Sigmoid colon (tissue), 7 donors: Measurements from ENCODE around the gene CEP83. TPM values are rescaled to one million over a fixed set of nuclear protein-coding genes. Genes with fewer than 3 reads are reported as not detected.
A peak's percentile ranks its signal among the peaks of the same experiment; 100 is the strongest.

Source experiments
- DNase-seq: peaks from one replicate; pipeline ENCODE4 v3.0.0-alpha.2; 2019
- H3K27ac ChIP-seq, 4 donors: fragments of 200-600 bp; sonication (generic); one replicate each; pipeline ENCODE4 v1.5.1; 2016 to 2019; ENCODE audit warnings: mild to moderate bottlenecking in 1 of 4
- H3K27me3 ChIP-seq, 3 donors: fragments of 200-600 bp; sonication (generic); one replicate each; pipeline ENCODE4 v1.5.1; 2019; ENCODE audit warnings: mild to moderate bottlenecking in 1 of 3
- H3K36me3 ChIP-seq, 4 donors: fragments of 200-600 bp; sonication (generic); one replicate each; pipeline ENCODE4 v1.5.1; 2016 to 2019
- H3K4me1 ChIP-seq, 4 donors: fragments of 200-600 bp; sonication (generic); one replicate each; pipeline ENCODE4 v1.5.1; 2017 to 2019
- H3K4me3 ChIP-seq, 4 donors: fragments of 200-600 bp; sonication (generic); one replicate each; pipeline ENCODE4 v1.5.1; 2017 to 2019; ENCODE audit warnings: mild to moderate bottlenecking in 2 of 4, moderate library complexity in 1 of 4
- H3K9me3 ChIP-seq, 4 donors: fragments of 200-600 bp in 3 of 4; sonication (generic) in 3 of 4; one replicate each; pipeline versions ENCODE4 v1.5.1 to v1.6.1; 2013 to 2019
- CTCF ChIP-seq, 4 experiments: fragments of 450-650 bp in 3 of 4; fragments of 200-600 bp in 1 of 4; IDR thresholded peaks; one replicate each; pipeline ENCODE4 v1.5.1; 2016 to 2019; ENCODE audit warnings: antibody characterized with exemption in 4 of 4, mild to moderate bottlenecking in 3 of 4, moderate library complexity in 2 of 4
- EP300 ChIP-seq, 4 donors: sonication (generic); formaldehyde crosslinking; IDR thresholded peaks; one replicate each; pipeline ENCODE4 v1.6.1; 2017; ENCODE audit warnings: antibody characterized with exemption in 4 of 4
- POLR2A ChIP-seq, 2 donors: fragments of 450-650 bp; IDR thresholded peaks; one replicate each; pipeline ENCODE4 v1.6.1; 2016; ENCODE audit warnings: antibody characterized with exemption in 2 of 2, mild to moderate bottlenecking in 2 of 2, moderate library complexity in 2 of 2
- POLR2AphosphoS5 ChIP-seq, 4 donors: sonication (generic); formaldehyde crosslinking; IDR thresholded peaks; one replicate each; pipeline ENCODE4 v1.6.1; 2017; ENCODE audit warnings: antibody characterized with exemption in 4 of 4
- WGBS, 2 donors: extraction: QIAGEN DNeasy Blood & Tissue Kit; methylation state at CpG; one replicate each; pipeline ENCODE4 v1.1.7; 2013; 5-methylcytosine and 5-hydroxymethylcytosine counted together
- intact Hi-C: fragments of 100-400 bp; cut with DNase I; formaldehyde crosslinking; loops from one replicate; pipeline ENCODE4 v1.15.1; 2023
- polyA plus RNA-seq, 3 donors: library from polyadenylated mRNA; stranded (reverse); fragments of 200-250 nt; gene quantifications; one replicate each; pipeline ENCODE4 v1.2.3, GENCODE V29; 2013
- total RNA-seq, 4 donors: library from RNA; depleted of rRNA; stranded (reverse); fragments of >200 nt; gene quantifications; one replicate each; pipeline ENCODE4 v1.1.0, GENCODE V29; 2016
- donor health status: healthy with polysubstance abuse.
- donor health status: Bipolar disorder and iron deficiency.
- donor health status: healthy.

The CEP83 gene
- total and polyA plus RNA-seq, 7 donors = 4.4 to 23.5 (median 7.9) TPM

- intact Hi-C loops = no loop called here
- Histone ChIP-seq H3K9me3 (peaks cover 0 to 5% (median 0%) of the 10 kb centered on the region in 4 donors), H3K27me3 (no peaks in the 10 kb centered on the region), H3K4me1 (peaks cover 0 to 15% (median 3%) of the 10 kb centered on the region in 4 donors), H3K36me3 (no peaks in the 10 kb centered on the region), H3K4me3 (no peak overlapping the region), H3K27ac (no peak overlapping the region)
- 96 to 99% methylated on average over 2 of the region's 2 CpGs for WGBS, 2 donors
- no peak for DNase-seq
- TF ChIP-seq EP300 (IDR thresholded peaks at IDR 0.05) = no peak
- no peak for TF ChIP-seq POLR2A (IDR thresholded peaks at IDR 0.05)
- no peak for TF ChIP-seq CTCF (IDR thresholded peaks at IDR 0.05)
- TF ChIP-seq POLR2AphosphoS5 (IDR thresholded peaks at IDR 0.05) = no peak
These were observed 43.1 kb downstream of the CEP83 start for GRCh38 chr12:94416613-94417012.

GRCh38 chr12:94415066-94415465 lies 44.6 kb downstream of the CEP83 start:
- Histone ChIP-seq H3K36me3 (no peaks in the 10 kb centered on the region), H3K27ac (no peak overlapping the region), H3K4me3 (no peak overlapping the region), H3K9me3 (no peaks in the 10 kb centered on the region), H3K4me1 (peaks cover 0 to 15% (median 3%) of the 10 kb centered on the region in 4 donors), H3K27me3 (no peaks in the 10 kb centered on the region)
- DNase-seq = no peak
- TF ChIP-seq EP300 (IDR thresholded peaks at IDR 0.05) (no peak), POLR2AphosphoS5 (IDR thresholded peaks at IDR 0.05) (no peak), CTCF (IDR thresholded peaks at IDR 0.05) (no peak), POLR2A (IDR thresholded peaks at IDR 0.05) (no peak)
- intact Hi-C loops = no loop called here

GRCh38 chr12:94405413-94406116 lies 54.1 kb downstream of the CEP83 start:
- no peaks in the 10 kb centered on the region for H3K9me3 ChIP-seq
- H3K4me3 ChIP-seq = peak overlapping the region; percentile 11 to 40 (median 26)
- peak overlapping the region; percentile 38 to 63 (median 49) for H3K27ac ChIP-seq
- H3K36me3 ChIP-seq = no peaks in the 10 kb centered on the region
- no peak for DNase-seq
- peaks cover 0 to 19% (median 4%) of the 10 kb centered on the region in 4 donors for H3K4me1 ChIP-seq
- no peak for TF ChIP-seq POLR2A (IDR thresholded peaks at IDR 0.05)
- TF ChIP-seq POLR2AphosphoS5 (IDR thresholded peaks at IDR 0.05) = no peak
- no peak for TF ChIP-seq CTCF (IDR thresholded peaks at IDR 0.05)
- TF ChIP-seq EP300 (IDR thresholded peaks at IDR 0.05) = no peak
- WGBS, 2 donors = 78 to 86% methylated on average over 3 of the region's 3 CpGs
- intact Hi-C loops = no loop called here
- no peaks in the 10 kb centered on the region for H3K27me3 ChIP-seq

- TF ChIP-seq POLR2A (IDR thresholded peaks at IDR 0.05) = no peak
- TF ChIP-seq POLR2AphosphoS5 (IDR thresholded peaks at IDR 0.05) = no peak
- no peak for TF ChIP-seq EP300 (IDR thresholded peaks at IDR 0.05)
- TF ChIP-seq CTCF (IDR thresholded peaks at IDR 0.05) = no peak
These were observed 54.8 kb downstream of the CEP83 start for GRCh38 chr12:94404854-94405253.

More at GRCh38 chr12:94404854-94405253, 54.8 kb downstream of the CEP83 start:
- no peaks in the 10 kb centered on the region for H3K27me3 ChIP-seq
- WGBS, 2 donors = 87 to 93% methylated on average over 2 of the region's 2 CpGs
- DNase-seq = no peak
- H3K27ac ChIP-seq = peak overlapping the region in 2 of 4 donors; percentile 53 to 63
- peaks cover 0 to 19% (median 4%) of the 10 kb centered on the region in 4 donors for H3K4me1 ChIP-seq
- no peaks in the 10 kb centered on the region for H3K9me3 ChIP-seq
- H3K4me3 ChIP-seq = peak overlapping the region in 2 of 4 donors; percentile 37 to 40
- no peaks in the 10 kb centered on the region for H3K36me3 ChIP-seq
- intact Hi-C loops = no loop called here
